Activated CD4-positive, alpha-beta T cell treated with anti-CD3 and anti-CD28 coated beads for 36 hours (primary cell): ENCODE data around the gene THAP4. TPM values are rescaled to one million over a fixed set of nuclear protein-coding genes. Genes with fewer than 3 reads are reported as not detected.
"Not testable (repeated sequence)": the region's sequence is repeated elsewhere in the genome, so short reads cannot be mapped to it uniquely, and the experiment has no call there.

Source experiments
- ATAC-seq: fragments of 200-7000 bp; cut with Tn5 transposase; one replicate; pipeline ENCODE4 v1.10.0; 2021; ENCODE audit warnings: mild to moderate bottlenecking, moderate library complexity
- CTCF ChIA-PET: fragments of 350-600 bp; sonication (Branson Sonifier 250); formaldehyde crosslinking; loops from one replicate; lab custom pipeline; 2021; ENCODE audit warnings: antibody characterized with exemption; lab: Charles Lee
- POLR2A ChIA-PET: fragments of 350-600 bp; sonication (Branson Sonifier 250); formaldehyde crosslinking; loops from one replicate; lab custom pipeline; 2021; ENCODE audit warnings: antibody characterized with exemption, inconsistent platforms; lab: Charles Lee
- DNase-seq: peaks from one replicate; pipeline ENCODE4 v3.0.0-alpha.2; 2020
- H3K27ac Mint-ChIP-seq: one replicate; pipeline ENCODE4 v1.8.0; 2021; ENCODE audit warnings: mixed read lengths
- H3K27me3 Mint-ChIP-seq: one replicate; pipeline ENCODE4 v1.8.0; 2021; ENCODE audit warnings: mixed read lengths
- H3K36me3 Mint-ChIP-seq: one replicate; pipeline ENCODE4 v1.8.0; 2021; ENCODE audit warnings: low read depth, mixed read lengths
- H3K4me1 Mint-ChIP-seq: one replicate; pipeline ENCODE4 v1.8.0; 2021; ENCODE audit warnings: mixed read lengths
- H3K4me3 Mint-ChIP-seq: one replicate; pipeline ENCODE4 v1.8.0; 2021; ENCODE audit warnings: mild to moderate bottlenecking, moderate library complexity, mixed read lengths
- H3K9me3 Mint-ChIP-seq: one replicate; pipeline ENCODE4 v1.8.0; 2021; ENCODE audit warnings: low read depth, mixed read lengths
- intact Hi-C, 2 experiments: fragments of 100-400 bp; cut with DNase I in 1 of 2; cut with micrococcal nuclease in 1 of 2; formaldehyde crosslinking; loops; one replicate each; pipeline versions ENCODE4 v1.14.2 to v1.15.1; 2022 to 2024; cut with DNase I, micrococcal nuclease
- total RNA-seq, 2 experiments: library from RNA; stranded (reverse); gene quantifications; one replicate each; pipeline ENCODE4 v1.2.3, GENCODE V29; 2021

The THAP4 gene
- total RNA-seq, 2 experiments from 2014 or later, result 42.5 to 54.1 TPM

DNA sequence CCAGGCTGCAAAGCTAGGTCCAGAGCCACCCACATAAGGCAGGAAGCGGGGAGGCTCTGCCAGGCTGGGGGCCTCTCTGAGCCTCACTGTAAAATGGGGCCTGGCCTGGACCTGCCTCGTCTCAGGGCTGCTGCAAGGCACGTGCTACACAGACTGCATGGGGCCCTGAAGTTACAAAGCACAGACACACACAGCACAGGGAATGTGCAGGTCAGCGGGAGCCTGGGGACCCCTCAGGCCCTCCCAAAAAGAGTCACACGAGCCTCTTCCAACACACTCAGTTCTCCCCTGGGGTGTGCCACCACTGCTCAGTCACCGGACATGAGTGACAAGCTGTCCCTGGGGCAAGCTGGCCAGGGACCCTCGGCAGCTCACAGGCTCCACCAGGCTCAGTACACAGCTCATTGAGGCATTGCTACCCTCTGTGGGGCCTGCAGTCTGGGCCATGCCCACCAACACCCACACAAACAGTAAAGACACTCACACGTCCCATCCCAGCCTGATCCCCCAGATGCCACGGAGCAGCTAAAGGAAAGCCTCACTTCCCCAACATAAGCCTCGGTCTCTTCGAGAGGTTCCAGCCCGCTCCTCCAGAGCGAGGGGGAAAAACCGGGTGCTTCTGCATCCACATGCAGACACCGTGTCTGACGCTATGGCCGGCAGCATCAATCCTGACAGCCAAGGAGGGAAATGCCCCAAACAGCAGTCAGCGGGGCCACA lies 44.7 kb downstream of the THAP4 start:
- intact Hi-C loops, result no loop called here
- peaks cover 3% of the 10 kb centered on the region for H3K9me3 Mint-ChIP-seq
- H3K27me3 Mint-ChIP-seq, result no peaks in the 10 kb centered on the region
- peaks cover 2% of the 10 kb centered on the region for H3K36me3 Mint-ChIP-seq
- no peak overlapping the region for H3K27ac Mint-ChIP-seq
- H3K4me3 Mint-ChIP-seq, result no peak overlapping the region
- POLR2A ChIA-PET, result no interaction called here
- DNase-seq, result no peak
- H3K4me1 Mint-ChIP-seq, result no peaks in the 10 kb centered on the region
- CTCF ChIA-PET, result no interaction called here
- no peak for ATAC-seq

DNA sequence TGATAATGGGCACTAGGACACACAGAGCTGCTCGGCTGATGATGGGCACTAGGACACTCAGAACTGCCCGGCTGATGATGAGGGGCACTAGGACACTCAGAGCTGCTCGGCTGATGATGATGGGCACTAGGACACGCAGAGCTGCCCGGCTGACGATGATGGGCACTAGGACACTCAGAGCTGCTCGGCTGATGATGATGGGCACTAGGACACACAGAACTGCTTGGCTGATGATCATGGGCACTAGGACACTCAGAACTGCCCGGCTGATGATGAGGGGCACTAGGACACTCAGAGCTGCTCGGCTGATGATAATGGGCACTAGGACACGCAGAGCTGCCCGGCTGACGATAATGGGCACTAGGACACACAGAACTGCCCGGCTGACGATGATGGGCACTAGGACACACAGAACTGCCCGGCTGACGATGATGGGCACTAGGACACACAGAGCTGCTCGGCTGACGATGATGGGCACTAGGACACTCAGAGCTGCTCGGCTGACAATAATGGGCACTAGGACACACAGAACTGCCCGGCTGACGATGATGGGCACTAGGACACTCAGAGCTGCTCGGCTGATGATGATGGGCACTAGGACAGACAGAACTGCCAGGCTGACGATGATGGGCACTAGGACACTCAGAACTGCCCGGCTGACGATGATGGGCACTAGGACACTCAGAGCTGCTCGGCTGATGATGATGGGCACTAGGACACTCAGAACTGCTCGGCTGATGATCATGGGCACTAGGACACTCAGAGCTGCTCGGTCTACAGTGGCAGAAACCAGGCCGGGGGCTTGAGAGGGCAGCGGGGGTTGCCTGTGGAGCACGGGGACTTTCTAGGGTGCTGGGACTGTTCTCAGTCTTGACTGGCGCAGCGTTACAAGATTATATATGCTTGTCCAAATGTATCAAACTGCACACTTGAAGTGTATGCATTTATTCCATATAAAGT lies 46.2 kb downstream of the THAP4 start:
- ATAC-seq, DNase-seq, H3K4me1 Mint-ChIP-seq, intact Hi-C loops, H3K27ac Mint-ChIP-seq, H3K4me3 Mint-ChIP-seq, CTCF ChIA-PET, H3K27me3 Mint-ChIP-seq, H3K36me3 Mint-ChIP-seq, POLR2A ChIA-PET: not testable (repeated sequence)
- H3K9me3 Mint-ChIP-seq, result peaks cover 13% of the 10 kb centered on the region

DNA sequence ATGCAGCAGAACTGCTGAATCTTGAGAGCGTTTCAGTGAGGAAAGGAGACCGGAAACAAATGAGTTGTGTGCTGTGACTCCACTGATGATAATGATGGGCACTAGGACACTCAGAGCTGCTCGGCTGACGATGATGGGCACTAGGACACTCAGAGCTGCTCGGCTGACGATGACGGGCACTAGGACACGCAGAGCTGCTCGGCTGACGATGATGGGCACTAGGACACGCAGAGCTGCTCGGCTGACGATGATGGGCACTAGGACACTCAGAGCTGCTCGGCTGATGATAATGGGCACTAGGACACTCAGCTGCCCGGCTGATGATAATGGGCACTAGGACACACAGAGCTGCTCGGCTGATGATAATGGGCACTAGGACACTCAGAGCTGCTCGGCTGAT lies 47.1 kb downstream of the THAP4 start:
- DNase-seq, POLR2A ChIA-PET, H3K27me3 Mint-ChIP-seq, H3K27ac Mint-ChIP-seq, H3K36me3 Mint-ChIP-seq, ATAC-seq, H3K4me1 Mint-ChIP-seq, CTCF ChIA-PET, H3K4me3 Mint-ChIP-seq, intact Hi-C loops: not testable (repeated sequence)
- H3K9me3 Mint-ChIP-seq, result peaks cover 13% of the 10 kb centered on the region

DNA sequence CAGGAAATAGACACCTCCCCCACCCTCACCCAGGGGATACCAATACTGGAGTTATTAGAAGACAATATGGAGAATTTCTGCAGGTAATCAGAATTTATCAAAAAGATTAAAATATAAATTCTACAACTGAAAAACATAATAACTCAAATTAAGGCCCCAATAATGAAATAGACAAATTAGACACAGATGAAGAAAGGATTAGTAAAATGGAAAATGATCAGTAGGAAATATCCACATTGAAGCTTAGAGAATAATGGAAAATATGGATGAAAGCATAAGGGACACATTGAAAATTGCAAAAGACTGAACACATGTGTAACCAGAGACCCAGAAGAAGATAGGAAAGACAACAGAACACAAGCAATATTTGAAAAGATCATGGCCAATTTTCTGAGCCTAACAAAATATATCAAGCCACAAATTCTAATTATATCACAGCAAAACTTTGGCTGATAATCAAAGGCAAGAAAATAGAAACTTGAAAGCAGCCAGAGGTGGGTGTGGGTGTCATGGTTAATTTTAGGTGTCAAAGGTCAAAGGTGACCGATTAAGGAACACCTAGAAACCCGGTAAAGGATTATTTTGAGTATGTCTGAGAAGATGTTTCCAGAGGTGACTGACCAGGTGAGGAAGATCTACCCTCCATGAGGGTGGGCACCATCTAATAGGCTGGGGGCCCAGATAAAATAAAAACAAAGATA lies 50.2 kb downstream of the THAP4 start:
- Mint-ChIP-seq H3K36me3 (peaks cover 36% of the 10 kb centered on the region), H3K4me3 (no peak overlapping the region), H3K4me1 (no peaks in the 10 kb centered on the region), H3K27ac (no peak overlapping the region), H3K27me3 (no peaks in the 10 kb centered on the region), H3K9me3 (peaks cover 13% of the 10 kb centered on the region)
- DNase-seq (no peak), ATAC-seq (no peak)
- CTCF ChIA-PET, result no interaction called here
- intact Hi-C loops, result no loop called here
- POLR2A ChIA-PET, result no interaction called here

DNA sequence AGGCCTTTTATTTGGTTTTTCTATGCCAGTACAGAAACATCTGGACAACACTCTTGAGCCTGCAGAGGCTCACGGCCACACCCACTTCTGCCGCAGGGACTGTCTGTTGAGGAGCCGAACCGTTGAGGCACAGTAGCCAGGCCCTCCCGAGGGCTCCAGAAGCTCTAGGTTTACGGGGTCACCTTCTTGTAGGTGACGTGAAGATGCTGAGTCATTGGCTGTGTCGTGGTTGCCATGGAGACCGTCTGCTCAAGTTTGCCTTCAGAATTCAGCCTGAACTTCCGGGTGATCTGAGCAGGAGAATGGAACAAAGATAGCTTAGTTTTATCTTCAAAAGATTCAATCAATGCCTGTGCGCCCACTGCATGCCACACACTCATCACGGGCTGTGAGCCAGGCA lies 52.5 kb downstream of the THAP4 start:
- no peaks in the 10 kb centered on the region for H3K4me1 Mint-ChIP-seq
- ATAC-seq (no peak), DNase-seq (no peak)
- CTCF ChIA-PET, result no interaction called here
- peaks cover 13% of the 10 kb centered on the region for H3K9me3 Mint-ChIP-seq
- POLR2A ChIA-PET, result no interaction called here
- intact Hi-C loops, result no loop called here
- peaks cover 39% of the 10 kb centered on the region for H3K36me3 Mint-ChIP-seq
- no peaks in the 10 kb centered on the region for H3K27me3 Mint-ChIP-seq
- H3K27ac Mint-ChIP-seq, result no peak overlapping the region
- H3K4me3 Mint-ChIP-seq, result no peak overlapping the region

DNA sequence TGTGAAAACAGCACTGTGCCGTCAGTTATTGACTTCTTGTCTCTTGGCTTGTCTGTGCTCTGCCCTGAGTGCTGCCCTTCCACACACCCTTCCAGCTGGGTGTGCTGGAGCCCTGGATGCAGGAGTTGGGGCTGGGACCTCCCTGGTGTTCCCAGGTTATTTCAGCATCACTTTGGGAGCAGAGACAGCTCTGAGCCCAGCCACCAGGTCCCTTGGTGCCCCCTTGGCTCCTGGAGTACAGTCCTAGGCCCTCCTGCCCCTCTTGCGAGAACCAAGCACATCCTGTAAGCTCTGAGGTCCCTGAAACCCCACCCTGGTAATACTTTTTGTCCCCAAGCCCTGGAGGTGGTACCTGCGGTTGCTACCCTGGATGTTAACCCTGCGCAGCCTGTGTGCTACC lies 54.2 kb downstream of the THAP4 start:
- peaks cover 44% of the 10 kb centered on the region for H3K36me3 Mint-ChIP-seq

DNA sequence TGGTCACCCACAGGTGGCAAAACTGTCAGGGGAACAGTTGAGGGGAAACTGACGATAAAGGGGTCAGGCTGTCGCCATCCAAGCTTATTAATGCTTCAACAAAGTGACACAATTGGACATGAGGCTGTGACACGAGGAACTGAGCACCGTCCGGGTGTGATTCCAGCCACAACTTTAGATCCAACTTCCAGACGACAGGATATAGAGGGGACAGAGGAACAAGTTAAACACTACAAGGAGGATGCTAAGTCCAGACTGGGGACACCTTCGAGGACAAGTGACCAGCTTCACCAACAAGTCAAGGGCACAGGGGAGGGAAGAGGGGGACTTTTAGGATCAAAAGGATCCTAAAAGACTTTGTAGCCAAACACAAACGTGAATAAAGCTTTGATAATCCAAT lies 54.6 kb downstream of the THAP4 start:
- ChIA-PET CTCF (interaction anchor here (0.5 kb wide), 1 partner anchor 647 kb away, joined by 4 read pairs; no protein-coding TSS in a partner anchor), POLR2A (no interaction called here)
- peaks cover 44% of the 10 kb centered on the region for H3K36me3 Mint-ChIP-seq
- H3K27ac Mint-ChIP-seq, result no peak overlapping the region
- no peaks in the 10 kb centered on the region for H3K4me1 Mint-ChIP-seq
- intact Hi-C loops, result no loop called here
- DNase-seq (no peak), ATAC-seq (no peak)
- H3K9me3 Mint-ChIP-seq, result peaks cover 11% of the 10 kb centered on the region
- H3K27me3 Mint-ChIP-seq, result no peaks in the 10 kb centered on the region
- H3K4me3 Mint-ChIP-seq, result no peak overlapping the region

More for the DNA sequence above, 54.2 kb downstream of the THAP4 start:
- Mint-ChIP-seq H3K4me3 (no peak overlapping the region), H3K27me3 (no peaks in the 10 kb centered on the region), H3K9me3 (peaks cover 11% of the 10 kb centered on the region), H3K27ac (no peak overlapping the region), H3K4me1 (no peaks in the 10 kb centered on the region)
- ATAC-seq (no peak), DNase-seq (no peak)
- ChIA-PET POLR2A (no interaction called here), CTCF (interaction anchor here (0.5 to 1.0 kb wide), 2 partner anchors 282 to 647 kb away, joined by 4 read pairs; no protein-coding TSS in a partner anchor)
- intact Hi-C loops, result no loop called here

DNA sequence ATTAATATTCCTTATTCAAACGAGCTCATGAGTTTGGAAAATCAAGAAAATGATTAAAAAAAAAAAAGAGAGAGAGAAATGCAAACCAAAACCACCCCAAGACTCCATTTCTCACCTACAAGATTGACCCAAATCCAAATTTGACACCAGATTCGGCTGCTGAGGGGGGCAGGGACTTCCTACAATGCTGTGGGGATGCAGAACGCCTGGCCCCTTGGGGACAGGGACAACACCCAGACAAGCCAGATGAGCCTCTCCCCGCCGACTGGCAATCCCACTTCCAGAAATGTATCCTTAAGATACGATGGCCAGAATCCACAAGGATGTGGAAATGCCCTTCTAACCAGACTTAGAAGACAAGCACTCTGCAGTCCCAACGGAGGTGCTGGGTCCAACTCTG lies 57.7 kb downstream of the THAP4 start:
- Mint-ChIP-seq H3K27ac (no peak overlapping the region), H3K9me3 (no peaks in the 10 kb centered on the region), H3K4me3 (no peak overlapping the region), H3K4me1 (no peaks in the 10 kb centered on the region), H3K27me3 (no peaks in the 10 kb centered on the region), H3K36me3 (peaks cover 31% of the 10 kb centered on the region)
- CTCF ChIA-PET, result no interaction called here
- POLR2A ChIA-PET, result interaction anchor here (0.6 kb wide), 1 partner anchor 24 kb away, joined by 3 read pairs; no protein-coding TSS in a partner anchor
- DNase-seq (no peak), ATAC-seq (no peak)
- intact Hi-C loops, result no loop called here

DNA sequence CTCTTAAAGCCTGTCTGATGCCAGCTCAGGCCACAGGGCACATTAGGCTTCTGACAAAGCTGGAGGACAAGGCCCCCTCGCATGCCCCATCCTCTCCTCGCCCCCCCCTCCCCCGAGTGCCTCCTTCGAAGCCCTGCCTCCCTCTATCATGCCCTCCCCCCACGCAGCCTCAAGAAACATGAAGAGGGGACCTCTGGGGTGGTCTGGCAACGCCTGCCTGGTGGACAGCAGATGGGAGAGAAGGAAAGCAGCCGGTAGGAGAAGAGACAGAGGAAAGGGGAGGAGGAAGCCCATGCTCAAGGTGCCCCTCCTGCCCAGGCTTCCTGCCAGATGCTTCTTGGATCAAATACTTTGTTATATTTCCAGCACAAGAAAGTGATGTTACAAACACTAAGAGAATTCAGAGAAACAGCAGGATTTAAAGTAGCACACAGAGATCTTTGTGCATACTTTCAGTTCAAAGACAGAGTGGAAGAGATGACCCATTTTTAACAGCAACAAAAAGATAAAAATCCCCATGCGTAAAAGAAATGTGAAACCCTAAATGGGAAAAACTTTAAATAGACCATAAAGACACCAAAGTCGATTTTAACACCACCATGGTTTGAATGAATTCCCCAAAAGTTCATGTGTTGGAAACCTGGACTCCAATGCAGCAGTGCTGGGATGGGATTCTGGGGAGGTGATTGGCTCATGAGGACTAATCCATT lies 59.4 kb downstream of the THAP4 start:
- intact Hi-C loops, result no loop called here
- no peaks in the 10 kb centered on the region for H3K27me3 Mint-ChIP-seq
- peaks cover 17% of the 10 kb centered on the region for H3K36me3 Mint-ChIP-seq
- no peak for ATAC-seq
- H3K4me3 Mint-ChIP-seq, result no peak overlapping the region
- no peaks in the 10 kb centered on the region for H3K9me3 Mint-ChIP-seq
- ChIA-PET POLR2A (no interaction called here), CTCF (no interaction called here)
- DNase-seq, result no peak
- H3K4me1 Mint-ChIP-seq, result no peaks in the 10 kb centered on the region
- H3K27ac Mint-ChIP-seq, result no peak overlapping the region

DNA sequence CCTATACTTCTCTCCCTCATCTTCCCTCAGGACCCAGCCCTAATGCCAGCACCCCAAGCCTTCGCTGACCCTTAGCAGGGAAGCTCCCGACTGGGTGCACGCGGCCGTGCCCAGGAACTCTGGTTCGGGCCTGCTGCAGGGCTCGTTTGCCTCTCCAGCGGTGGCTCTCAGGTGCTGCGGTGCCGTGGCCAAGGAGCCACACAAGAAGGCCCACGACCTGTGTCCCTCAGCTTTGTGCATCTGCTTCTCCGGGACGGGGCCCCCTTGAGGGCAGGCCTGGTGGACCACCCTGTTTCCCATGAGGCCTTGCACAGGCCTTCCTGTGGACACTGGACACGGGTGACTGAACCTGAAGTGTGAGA lies 60.7 kb downstream of the THAP4 start:
- ChIA-PET POLR2A (no interaction called here), CTCF (no interaction called here)
- DNase-seq (no peak), ATAC-seq (no peak)
- no peak overlapping the region for H3K27ac Mint-ChIP-seq
- H3K9me3 Mint-ChIP-seq, result no peaks in the 10 kb centered on the region
- H3K27me3 Mint-ChIP-seq, result no peaks in the 10 kb centered on the region
- H3K4me1 Mint-ChIP-seq, result no peaks in the 10 kb centered on the region
- H3K4me3 Mint-ChIP-seq, result no peak overlapping the region
- peaks cover 8% of the 10 kb centered on the region for H3K36me3 Mint-ChIP-seq
- intact Hi-C loops, result no loop called here
